Endothelial cell of umbilical vein (primary cell): ENCODE measurements around the gene KANK2. TPM values are rescaled to one million over a fixed set of nuclear protein-coding genes. Genes with fewer than 3 reads are reported as not detected.

Experiments
- BruUV-seq: library from RNA; stranded (reverse); fragments of 400-500 nt; replicated peaks from 2 replicates; lab custom pipeline; 2021; lab: Mats Ljungman, UMichigan
- CTCF ChIA-PET: fragments of 300-600, 350-600 bp; sonication (Branson Sonifier 250); formaldehyde crosslinking; loops from one replicate; lab custom pipeline; 2021; ENCODE audit warnings: antibody characterized with exemption, inconsistent platforms; lab: Charles Lee
- POLR2A ChIA-PET: fragments of 300-600, 350-600 bp; sonication (Branson Sonifier 250); formaldehyde crosslinking; loops from one replicate; lab custom pipeline; 2021; ENCODE audit warnings: antibody characterized with exemption, inconsistent platforms; lab: Charles Lee
- DNase-seq: peaks from one replicate; pipeline ENCODE4 v3.0.0-alpha.2; 2011; ENCODE audit warnings: low read depth, low spot score
- FAIRE-seq: peaks from 2 replicates; lab custom pipeline; 2011; peaks lifted over from hg19 to GRCh38; lab: Jason Lieb, UNC
- H2AFZ ChIP-seq: 2 replicates; pipeline ENCODE4 v1.6.0; 2012; ENCODE audit warnings: low read depth, low read length, control low read depth, inconsistent platforms
- H3K27ac ChIP-seq: 2 replicates; pipeline ENCODE4 v1.5.1; 2011; ENCODE audit warnings: low read depth, mild to moderate bottlenecking, control low read depth, low read length, moderate library complexity; ENCODE audit not compliant: insufficient read depth
- H3K27me3 ChIP-seq, 2 experiments: 2 replicates each; pipeline versions ENCODE4 v1.6.0 to v1.6.1; 2011; ENCODE audit warnings: low read length in 2 of 2, mixed read lengths in 1 of 2; ENCODE audit not compliant: control insufficient read depth in 2 of 2, insufficient read depth in 2 of 2
- H3K36me3 ChIP-seq, 2 experiments: 2 replicates in 1 of 2; 3 replicates in 1 of 2; pipeline ENCODE4 v1.5.1; 2011; ENCODE audit warnings: low read length in 2 of 2, mild to moderate bottlenecking in 1 of 2, moderate library complexity in 1 of 2; ENCODE audit not compliant: control insufficient read depth in 2 of 2, insufficient read depth in 2 of 2; ENCODE audit errors: extremely low read depth in 1 of 2
- H3K4me1 ChIP-seq: 3 replicates; pipeline ENCODE4 v1.5.1; 2011; ENCODE audit warnings: mild to moderate bottlenecking, low read length; ENCODE audit not compliant: control insufficient read depth, insufficient read depth; ENCODE audit errors: extremely low read depth
- H3K4me2 ChIP-seq: 2 replicates; pipeline ENCODE4 v1.6.1; 2011; ENCODE audit warnings: low read length, control low read depth, mixed read lengths; ENCODE audit not compliant: insufficient read depth
- H3K4me3 ChIP-seq, 3 experiments: fragments of 200-600 bp in 1 of 3; sonication (generic), shearing (Covaris generic) in 1 of 3; replicated peaks in 1 of 3; 2 replicates each; pipeline ENCODE4 v1.5.1; 2011 to 2016; ENCODE audit warnings: control low read depth in 3 of 3, low read length in 3 of 3, mild to moderate bottlenecking in 2 of 3, inconsistent platforms in 1 of 3, low read depth in 1 of 3, moderate library complexity in 1 of 3; ENCODE audit not compliant: insufficient read depth in 1 of 3
- H3K79me2 ChIP-seq: 2 replicates; pipeline ENCODE4 v1.6.0; 2012; ENCODE audit warnings: low read length, inconsistent platforms; ENCODE audit not compliant: control insufficient read depth, insufficient read depth
- H3K9ac ChIP-seq: replicated peaks from 2 replicates; pipeline ENCODE3; 2011; ENCODE audit warnings: low read length, control low read depth; ENCODE audit not compliant: insufficient read depth; ENCODE audit errors: extremely low read depth
- H3K9me1 ChIP-seq: replicated peaks from 3 replicates; pipeline ENCODE4 v1.6.0; 2011; ENCODE audit warnings: mild to moderate bottlenecking, low read length; ENCODE audit not compliant: control insufficient read depth, insufficient read depth; ENCODE audit errors: extremely low read depth
- H3K9me3 ChIP-seq: replicated peaks from 2 replicates; pipeline ENCODE4 v1.5.1; 2012; ENCODE audit warnings: low read length, inconsistent platforms; ENCODE audit not compliant: control insufficient read depth, insufficient read depth
- H4K20me1 ChIP-seq: replicated peaks from 2 replicates; pipeline ENCODE3; 2011; ENCODE audit warnings: mild to moderate bottlenecking, low read length; ENCODE audit not compliant: control insufficient read depth, insufficient read depth; ENCODE audit errors: extremely low read depth
- CTCF ChIP-seq, 2 donors: IDR thresholded peaks; 1 replicate in 1 of 2; 2 replicates in 1 of 2; pipeline ENCODE4 v1.5.1; 2011; ENCODE audit warnings: low read length in 2 of 2, mild to moderate bottlenecking in 2 of 2, moderate library complexity in 2 of 2, control low read depth in 1 of 2, inconsistent platforms in 1 of 2, low read depth in 1 of 2; ENCODE audit not compliant: insufficient read depth in 1 of 2; ENCODE audit errors: extremely low read depth in 1 of 2
- EZH2 ChIP-seq: IDR thresholded peaks from 2 replicates; pipeline ENCODE4 v1.6.1; 2012; ENCODE audit warnings: borderline replicate concordance, low read depth, mild to moderate bottlenecking, moderate library complexity, low read length, inconsistent platforms; ENCODE audit not compliant: severe bottlenecking
- FOS ChIP-seq: IDR thresholded peaks from 2 replicates; pipeline ENCODE4 v1.6.1; 2011; ENCODE audit warnings: mild to moderate bottlenecking, low read length, moderate library complexity, borderline replicate concordance; ENCODE audit not compliant: insufficient read depth
- GATA2 ChIP-seq: IDR thresholded peaks from 2 replicates; pipeline ENCODE4 v1.7.0; 2011; ENCODE audit warnings: low read depth, mild to moderate bottlenecking, moderate library complexity, mixed read lengths, low read length; ENCODE audit not compliant: insufficient read length, insufficient read depth
- JUN ChIP-seq: IDR thresholded peaks from 2 replicates; pipeline ENCODE4 v1.6.1; 2011; ENCODE audit warnings: borderline replicate concordance, low read depth; ENCODE audit not compliant: insufficient read length, insufficient read depth
- MAX ChIP-seq: IDR thresholded peaks from 2 replicates; pipeline ENCODE4 v1.6.1; 2011; ENCODE audit not compliant: insufficient read depth, insufficient read length
- MYC ChIP-seq: IDR thresholded peaks from one replicate; pipeline ENCODE4 v1.6.1; 2011; ENCODE audit warnings: mild to moderate bottlenecking, low read depth, low read length
- POLR2A ChIP-seq: IDR thresholded peaks from 2 replicates; pipeline ENCODE4 v1.6.1; 2012; ENCODE audit warnings: low read depth, mild to moderate bottlenecking, control low read depth, low read length
- POLR2AphosphoS5 ChIP-seq: IDR thresholded peaks from 2 replicates; pipeline ENCODE4 v1.6.1; 2012; ENCODE audit warnings: low read depth, mild to moderate bottlenecking, control low read depth, low read length, moderate library complexity; ENCODE audit not compliant: insufficient read depth
- dilution Hi-C: fragments of 300-500 bp; cut with MboI; formaldehyde crosslinking; loops from one replicate; pipeline ENCODE4 v1.15.0; 2019; ENCODE audit warnings: low sequenced_read_pairs; ENCODE audit not compliant: extremely low pct_ligation_motif_present
- intact Hi-C: fragments of 100-400 bp; cut with micrococcal nuclease; formaldehyde crosslinking; loops from one replicate; pipeline ENCODE4 v1.10.0; 2022
- polyA plus RNA-seq, 4 experiments: library from polyadenylated mRNA; depleted of rRNA in 3 of 4; stranded (reverse) in 3 of 4; unstranded in 1 of 4; fragments of >200 nt; gene quantifications; 2 replicates each; pipeline versions ENCODE4 v1.2.1 to v1.2.3, GENCODE V29; 2011 to 2012; ENCODE audit warnings: missing spikeins in 1 of 4
- total RNA-seq: library from RNA; stranded (reverse); gene quantifications from 2 replicates; pipeline ENCODE4 v1.2.3, GENCODE V29; 2021

The KANK2 gene
- total and polyA plus RNA-seq, 2 donors (not counting 3 experiments of a cell fraction or from before 2014, with no cell fraction given): 41.7 to 77.9 TPM

GRCh38 chr19:11174336-11174735 is 23.0 kb downstream of the KANK2 start:
- intact Hi-C loops: no loop called here
- ChIA-PET POLR2A (no interaction called here), CTCF (no interaction called here)
- FAIRE-seq (no peak), DNase-seq (no peak)
- Histone ChIP-seq H3K27me3 (no peaks in the 10 kb centered on the region), H4K20me1 (no peaks in the 10 kb centered on the region), H3K27ac (no peak overlapping the region), H3K4me3 (no peak overlapping the region), H3K9ac (no peak overlapping the region), H3K9me3 (no peaks in the 10 kb centered on the region), H3K4me2 (no peak overlapping the region), H3K79me2 (no peaks in the 10 kb centered on the region), H3K4me1 (peaks cover 8% of the 10 kb centered on the region), H2AFZ (no peak overlapping the region), H3K9me1 (no peaks in the 10 kb centered on the region), H3K36me3 (peaks cover 16 to 42% of the 10 kb centered on the region in 2 experiments)
- BruUV-seq: no TSS peak
- TF ChIP-seq MAX: no peak
- no peak for TF ChIP-seq GATA2
- no peak for TF ChIP-seq EZH2
- no peak for TF ChIP-seq JUN
- TF ChIP-seq MYC: no peak
- no peak for TF ChIP-seq FOS
- no peak for TF ChIP-seq CTCF (IDR thresholded peaks at IDR 0.05; ENCODE audit: extremely low read depth in 1 of 2, insufficient read depth in 1 of 2, low read depth in 1 of 2, low read length in 2 of 2)
- TF ChIP-seq POLR2AphosphoS5: no peak
- no peak for TF ChIP-seq POLR2A
- dilution Hi-C loops: no loop called here
